NCI-H1417 treated with DMSO at 0.1 percent for 48 hours (cell line): ENCODE results near the gene PPHLN1.

Experiments
- DNase-seq: peaks from one replicate; lab custom pipeline; 2025; lab: John Stamatoyannopoulos, UW

PPHLN1 gene

GRCh38 chr12:42442311-42442759, 116.4 kb downstream of the PPHLN1 start:
- no peak for DNase-seq

- no peak for DNase-seq
These were observed 116.9 kb downstream of the PPHLN1 start for GRCh38 chr12:42442888-42443287.

- no peak for DNase-seq
These were observed 118.4 kb downstream of the PPHLN1 start for GRCh38 chr12:42444192-42444943.

GRCh38 chr12:42445891-42446290, 119.9 kb downstream of the PPHLN1 start:
- DNase-seq: no peak

GRCh38 chr12:42446761-42447160, 120.8 kb downstream of the PPHLN1 start:
- no peak for DNase-seq

GRCh38 chr12:42447371-42447786, 121.4 kb downstream of the PPHLN1 start:
- no peak for DNase-seq

GRCh38 chr12:42448841-42449240, 122.9 kb downstream of the PPHLN1 start:
- DNase-seq: no peak

- no peak for DNase-seq
These were observed 124.3 kb downstream of the PPHLN1 start for GRCh38 chr12:42450248-42450647.

- DNase-seq: no peak
These were observed 132.6 kb downstream of the PPHLN1 start for GRCh38 chr12:42458575-42458974.

- no peak for DNase-seq
These were observed 133.4 kb downstream of the PPHLN1 start for GRCh38 chr12:42459336-42459847.

GRCh38 chr12:42462486-42462885, 136.5 kb downstream of the PPHLN1 start:
- DNase-seq: no peak

GRCh38 chr12:42463671-42464070, 137.7 kb downstream of the PPHLN1 start:
- no peak for DNase-seq

GRCh38 chr12:42468341-42468821, 142.4 kb downstream of the PPHLN1 start:
- DNase-seq: no peak

GRCh38 chr12:42468921-42469320, 143.0 kb downstream of the PPHLN1 start:
- DNase-seq: no peak

GRCh38 chr12:42469355-42470175, 143.6 kb downstream of the PPHLN1 start:
- no peak for DNase-seq

GRCh38 chr12:42472376-42472775, 146.4 kb downstream of the PPHLN1 start:
- no peak for DNase-seq

- DNase-seq: no peak
These were observed 147.2 kb downstream of the PPHLN1 start for GRCh38 chr12:42473130-42473529.

- DNase-seq: no peak
These were observed 147.6 kb downstream of the PPHLN1 start for GRCh38 chr12:42473561-42473960.

GRCh38 chr12:42474391-42474790, 148.4 kb downstream of the PPHLN1 start:
- DNase-seq: no peak

- no peak for DNase-seq
These were observed 149.1 kb downstream of the PPHLN1 start for GRCh38 chr12:42475106-42475505.

GRCh38 chr12:42477941-42478340, 152.0 kb downstream of the PPHLN1 start:
- DNase-seq: no peak

GRCh38 chr12:42481368-42481767, 155.4 kb downstream of the PPHLN1 start:
- no peak for DNase-seq
